ENCODE results near the gene PRSS56. TPM values are rescaled to one million over a fixed set of nuclear protein-coding genes. Genes with fewer than 3 reads are reported as not detected.

The PRSS56 gene
- polyA plus RNA-seq, 3 donors = not detected

GRCh38 chr2:232508251-232508650 is 11.9 kb upstream of the PRSS56 start:
- no peaks in the 10 kb centered on the region for H3K36me3 ChIP-seq (replicated peaks in 1 of 2; ENCODE audit: control insufficient read depth in 1 of 2, insufficient read depth in 2 of 2, low read length in 2 of 2)
- no peaks in the 10 kb centered on the region for H3K36me3 Mint-ChIP-seq
- no peak for DNase-seq
- H3K27ac ChIP-seq (ENCODE audit: low read depth in 1 of 2, low read length in 2 of 2) = no peak overlapping the region
- no peak overlapping the region for H2AFZ ChIP-seq (ENCODE audit: insufficient read depth, low read depth, low read length, poor library complexity, severe bottlenecking)
- H3K4me1 Mint-ChIP-seq = no peaks in the 10 kb centered on the region
- H3K27me3 Mint-ChIP-seq (ENCODE audit: low read depth in 3 of 3) = peaks cover 30 to 47% (median 40%) of the 10 kb centered on the region in 3 donors
- no peaks in the 10 kb centered on the region for H4K20me1 ChIP-seq (ENCODE audit: insufficient read depth, low read length)
- H3K4me2 ChIP-seq (replicated peaks; ENCODE audit: extremely low read depth, low read length, poor library complexity, severe bottlenecking) = no peak overlapping the region
- H3K79me2 ChIP-seq (ENCODE audit: insufficient read depth, low read length) = no peaks in the 10 kb centered on the region
- WGBS (ENCODE audit: insufficient coverage) = 90% methylated on average over 4 of the region's 7 CpGs
- intact Hi-C loops (cut with micrococcal nuclease) = no loop called here
- H3K9me3 ChIP-seq (replicated peaks in 1 of 2; ENCODE audit: control insufficient read depth in 1 of 2, insufficient read depth in 1 of 2, low read length in 2 of 2) = peaks cover 0 to 11% of the 10 kb centered on the region in 2 donors
- no peaks in the 10 kb centered on the region for H3K4me1 ChIP-seq (ENCODE audit: control insufficient read depth in 1 of 2, insufficient read depth in 2 of 2, low read length in 2 of 2)
- H3K4me3 Mint-ChIP-seq = no peak overlapping the region
- peaks cover 0 to 4% (median 0%) of the 10 kb centered on the region in 7 donors for H3K9me3 Mint-ChIP-seq
- H3K9ac ChIP-seq (ENCODE audit: insufficient read depth, low read length, poor library complexity, severe bottlenecking) = no peak overlapping the region
- peaks cover 15 to 20% of the 10 kb centered on the region in 2 donors for H3K27me3 ChIP-seq (ENCODE audit: control insufficient read depth in 2 of 2, insufficient read depth in 2 of 2, low read length in 2 of 2)
- no peak overlapping the region for H3K4me3 ChIP-seq (replicated peaks in 1 of 3; ENCODE audit: low read depth in 2 of 3, low read length in 3 of 3)
- no peak overlapping the region for H3K27ac Mint-ChIP-seq
- TF ChIP-seq CTCF (IDR thresholded peaks at IDR 0.05) = no peak

DNA sequence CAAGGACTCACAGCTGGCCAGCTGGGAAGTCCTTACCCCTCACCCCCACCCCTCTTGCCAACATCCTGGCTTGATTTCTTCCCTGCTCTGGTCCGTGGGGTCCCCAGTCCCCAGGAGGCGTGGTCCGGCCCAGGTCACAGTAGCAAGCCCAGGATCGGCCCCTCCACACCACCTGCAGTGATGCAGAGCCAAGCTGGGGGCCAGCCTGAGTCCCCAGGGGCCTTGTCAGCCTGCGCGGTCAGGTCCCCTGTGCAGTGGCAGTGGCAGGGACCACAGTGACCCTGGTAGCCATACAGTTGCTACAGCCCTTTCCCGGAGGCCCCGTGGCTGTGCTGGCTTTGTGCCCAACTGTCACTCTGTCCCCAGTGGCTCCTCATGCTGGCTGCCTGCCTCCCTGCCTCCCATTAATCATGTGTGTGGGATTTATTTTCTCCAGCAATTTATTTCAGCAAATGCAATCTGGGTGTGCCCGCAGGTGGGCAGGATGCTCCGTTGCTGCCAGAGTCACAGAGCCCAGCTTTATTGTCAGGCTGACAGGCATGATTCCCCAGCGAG is 8.8 kb upstream of the PRSS56 start:
- no peaks in the 10 kb centered on the region for H3K27me3 ChIP-seq (ENCODE audit: control insufficient read depth in 2 of 2, insufficient read depth in 2 of 2, low read length in 2 of 2)
- H3K9ac ChIP-seq (ENCODE audit: insufficient read depth, low read length, poor library complexity, severe bottlenecking) = no peak overlapping the region
- H4K20me1 ChIP-seq (ENCODE audit: insufficient read depth, low read length) = no peaks in the 10 kb centered on the region
- no peaks in the 10 kb centered on the region for H3K4me1 ChIP-seq (ENCODE audit: control insufficient read depth in 1 of 2, insufficient read depth in 2 of 2, low read length in 2 of 2)
- Mint-ChIP-seq H3K27me3 (ENCODE audit: low read depth in 3 of 3) (peaks cover 7 to 20% (median 17%) of the 10 kb centered on the region in 3 donors), H3K4me1 (no peaks in the 10 kb centered on the region), H3K36me3 (no peaks in the 10 kb centered on the region), H3K4me3 (no peak overlapping the region), H3K9me3 (peaks cover 0 to 4% (median 0%) of the 10 kb centered on the region in 7 donors), H3K27ac (no peak overlapping the region)
- H3K4me3 ChIP-seq (replicated peaks in 1 of 3; ENCODE audit: low read depth in 2 of 3, low read length in 3 of 3) = no peak overlapping the region
- intact Hi-C loops (cut with micrococcal nuclease) = no loop called here
- no peaks in the 10 kb centered on the region for H3K79me2 ChIP-seq (ENCODE audit: insufficient read depth, low read length)
- no peak overlapping the region for H3K27ac ChIP-seq (ENCODE audit: low read depth in 1 of 2, low read length in 2 of 2)
- DNase-seq = no peak
- H3K36me3 ChIP-seq (replicated peaks in 1 of 2; ENCODE audit: control insufficient read depth in 1 of 2, insufficient read depth in 2 of 2, low read length in 2 of 2) = no peaks in the 10 kb centered on the region
- 83% methylated on average over 10 of the region's 11 CpGs for WGBS (ENCODE audit: insufficient coverage)
- no peak overlapping the region for H2AFZ ChIP-seq (ENCODE audit: insufficient read depth, low read depth, low read length, poor library complexity, severe bottlenecking)
- H3K9me3 ChIP-seq (replicated peaks in 1 of 2; ENCODE audit: control insufficient read depth in 1 of 2, insufficient read depth in 1 of 2, low read length in 2 of 2) = no peaks in the 10 kb centered on the region
- TF ChIP-seq CTCF (IDR thresholded peaks at IDR 0.05) = no peak
- H3K4me2 ChIP-seq (replicated peaks; ENCODE audit: extremely low read depth, low read length, poor library complexity, severe bottlenecking) = no peak overlapping the region

All from CD14-positive monocyte (primary cell).